PFSK-1 (cell line): ENCODE data around the gene TTC21A.

Experiments used
- POLR2AphosphoS5 ChIP-seq: IDR thresholded peaks from 2 replicates; pipeline ENCODE4 v1.6.1; 2012; ENCODE audit warnings: low read depth, mild to moderate bottlenecking, control low read depth, low read length, moderate library complexity
- REST ChIP-seq, 2 experiments: IDR thresholded peaks; 2 replicates each; pipeline versions ENCODE4 v1.6.1 to v1.8.0; 2011 to 2012; ENCODE audit warnings: low read depth in 2 of 2, low read length in 2 of 2, control low read depth in 1 of 2, inconsistent platforms in 1 of 2, mild to moderate bottlenecking in 1 of 2, moderate library complexity in 1 of 2; ENCODE audit not compliant: insufficient read depth in 1 of 2
- SIN3A ChIP-seq: IDR thresholded peaks from 2 replicates; pipeline ENCODE4 v1.6.1; 2012; ENCODE audit warnings: mild to moderate bottlenecking, low read length, moderate library complexity, borderline replicate concordance; ENCODE audit not compliant: insufficient read depth
- TAF1 ChIP-seq: IDR thresholded peaks from 2 replicates; pipeline ENCODE4 v1.6.1; 2012; ENCODE audit warnings: low read length, control low read depth, borderline replicate concordance; ENCODE audit not compliant: insufficient read depth

DNA sequence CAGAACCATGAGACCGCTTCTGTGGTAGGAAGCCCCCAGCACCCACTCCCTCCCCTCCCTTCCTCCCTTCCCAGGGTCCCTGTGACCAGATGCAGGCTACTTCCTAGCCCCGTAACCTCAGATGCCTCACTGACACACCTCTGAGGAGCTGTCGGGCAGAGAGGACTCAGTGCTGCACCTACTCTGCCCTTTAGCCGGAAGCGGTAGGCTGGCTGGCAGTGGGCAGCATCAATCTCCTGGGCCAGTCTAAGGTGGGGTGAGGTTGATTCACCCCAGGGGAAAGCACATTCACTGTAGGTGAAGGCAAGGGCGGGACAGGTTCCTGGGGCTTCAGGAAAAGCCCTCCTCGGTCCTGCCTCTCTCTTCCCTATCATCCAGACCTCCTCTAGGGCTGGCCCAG, 26.8 kb downstream of the TTC21A start:
- TF ChIP-seq REST (IDR thresholded peaks at IDR 0.05; ENCODE audit: insufficient read depth in 1 of 2, low read depth in 2 of 2, low read length in 2 of 2), result no peak
- TF ChIP-seq POLR2AphosphoS5, result no peak
- no peak for TF ChIP-seq TAF1
- no peak for TF ChIP-seq SIN3A
